BJ (cell line): ENCODE data around the gene DTD1. TPM values are rescaled to one million over a fixed set of nuclear protein-coding genes. Genes with fewer than 3 reads are reported as not detected.

Experiments used
- CTCF ChIA-PET: fragments of 350-600 bp; formaldehyde crosslinking; extraction: SDS; loops from one replicate; lab custom pipeline; 2021; ENCODE audit warnings: antibody characterized with exemption, inconsistent platforms; lab: Yijun Ruan, JAX
- POLR2A ChIA-PET: fragments of 300-600 bp; sonication (Branson Sonifier 250); formaldehyde crosslinking; extraction: SDS; loops from one replicate; lab custom pipeline; 2021; ENCODE audit warnings: antibody characterized with exemption; lab: Charles Lee
- DNase-seq: peaks from one replicate; pipeline ENCODE4 v3.0.0-alpha.2; 2011; ENCODE audit warnings: low read depth
- H3K27me3 ChIP-seq: 2 replicates; pipeline ENCODE4 v1.6.0; 2011; ENCODE audit warnings: low read length; ENCODE audit not compliant: control insufficient read depth, insufficient read depth
- H3K36me3 ChIP-seq: 2 replicates; pipeline ENCODE4 v1.5.1; 2011; ENCODE audit warnings: low read length; ENCODE audit not compliant: control insufficient read depth, insufficient read depth
- H3K4me3 ChIP-seq: 2 replicates; pipeline ENCODE4 v1.5.1; 2011; ENCODE audit warnings: low read depth, mild to moderate bottlenecking, control low read depth, low read length
- CTCF ChIP-seq: IDR thresholded peaks from 2 replicates; pipeline ENCODE4 v1.5.1; 2011; ENCODE audit warnings: low read depth, mild to moderate bottlenecking, control low read depth, inconsistent platforms, low read length, moderate library complexity; ENCODE audit not compliant: insufficient read depth
- polyA plus RNA-seq: library from polyadenylated mRNA; depleted of rRNA; stranded (reverse); fragments of >200 nt; gene quantifications from 2 replicates; pipeline ENCODE4 v1.2.3, GENCODE V29; 2011

Gene DTD1
- polyA plus RNA-seq, 1 experiment, result 47.3 TPM

- no peak overlapping the region for H3K4me3 ChIP-seq
- POLR2A ChIA-PET, result no interaction called here
- DNase-seq, result no peak
- no peak for TF ChIP-seq CTCF
- CTCF ChIA-PET, result no interaction called here
- H3K36me3 ChIP-seq, result no peaks in the 10 kb centered on the region
- no peaks in the 10 kb centered on the region for H3K27me3 ChIP-seq
Observed at GRCh38 chr20:18613553-18613952, 25.7 kb downstream of the DTD1 start.

GRCh38 chr20:18614244-18614643 lies 26.4 kb downstream of the DTD1 start:
- TF ChIP-seq CTCF, result no peak
- Histone ChIP-seq H3K4me3 (no peak overlapping the region), H3K36me3 (no peaks in the 10 kb centered on the region), H3K27me3 (no peaks in the 10 kb centered on the region)
- DNase-seq, result no peak
- CTCF ChIA-PET, result interaction anchor here (1.6 to 2.1 kb wide), 2 partner anchors 18 to 24 kb away, joined by 3 to 4 read pairs; no protein-coding TSS in a partner anchor
- POLR2A ChIA-PET, result no interaction called here

- TF ChIP-seq CTCF, result no peak
- Histone ChIP-seq H3K27me3 (no peaks in the 10 kb centered on the region), H3K36me3 (no peaks in the 10 kb centered on the region), H3K4me3 (no peak overlapping the region)
- POLR2A ChIA-PET, result no interaction called here
- DNase-seq, result no peak
- CTCF ChIA-PET, result interaction anchor here (1.6 to 2.1 kb wide), 2 partner anchors 17 to 25 kb away, joined by 3 to 4 read pairs; no protein-coding TSS in a partner anchor
Observed at GRCh38 chr20:18615020-18615650, 27.3 kb downstream of the DTD1 start.

GRCh38 chr20:18621004-18621403 lies 33.1 kb downstream of the DTD1 start:
- no peak for DNase-seq
- CTCF ChIA-PET, result no interaction called here
- POLR2A ChIA-PET, result no interaction called here
- no peak for TF ChIP-seq CTCF
- Histone ChIP-seq H3K36me3 (0 out of 2 replicates have a peak, but pooled peaks cover 1% of the 10 kb centered on the region), H3K27me3 (no peaks in the 10 kb centered on the region), H3K4me3 (no peak overlapping the region)

GRCh38 chr20:18623156-18623910 lies 35.5 kb downstream of the DTD1 start:
- POLR2A ChIA-PET, result no interaction called here
- DNase-seq, result no peak
- peaks cover 1% of the 10 kb centered on the region; the same call in 1 of the 2 replicates for H3K36me3 ChIP-seq
- TF ChIP-seq CTCF, result no peak
- CTCF ChIA-PET, result no interaction called here
- no peak overlapping the region for H3K4me3 ChIP-seq
- no peaks in the 10 kb centered on the region for H3K27me3 ChIP-seq
